NT2/D1 (cell line): ENCODE measurements around the gene KRT78.

ENCODE experiments used
- SUZ12 ChIP-seq: IDR thresholded peaks from 2 replicates; pipeline ENCODE4 v1.6.1; 2011; ENCODE audit not compliant: insufficient read length, insufficient read depth; ENCODE audit errors: extremely low read depth
- YY1 ChIP-seq: IDR thresholded peaks from 2 replicates; pipeline ENCODE4 v1.6.1; 2011; ENCODE audit not compliant: insufficient read length, insufficient read depth
- ZNF274 ChIP-seq: IDR thresholded peaks from 2 replicates; pipeline ENCODE4 v1.6.1; 2011; ENCODE audit warnings: mild to moderate bottlenecking, low read depth, low read length

DNA sequence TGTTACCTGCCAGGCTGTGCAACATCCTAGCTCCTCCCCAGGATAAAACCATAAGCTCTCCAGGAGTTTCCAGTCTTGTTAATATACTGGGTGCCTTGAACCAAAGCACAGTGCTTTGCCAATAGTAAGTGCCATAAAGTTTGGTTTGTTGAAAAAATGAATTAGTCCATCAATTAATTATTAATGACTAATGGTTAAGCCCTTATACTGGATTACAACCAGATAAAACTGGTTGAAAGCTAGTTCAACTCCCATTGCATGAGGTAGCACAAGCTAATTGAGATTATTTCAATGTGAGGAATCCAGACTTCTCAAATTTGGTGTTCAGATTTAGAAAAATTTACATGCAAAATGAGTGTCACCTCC is 51.3 kb downstream of the KRT78 start:
- TF ChIP-seq SUZ12 (no peak), YY1 (no peak), ZNF274 (no peak)
